B cell (primary cell): Measurements from ENCODE around the gene AK1.

Experiments used
- CTCF ChIP-seq: fragments of 200-600 bp; IDR thresholded peaks from one replicate; pipeline ENCODE4 v1.8.0; 2022; ENCODE audit warnings: antibody characterized with exemption, mild to moderate bottlenecking
- EZH2 ChIP-seq: IDR thresholded peaks from 2 replicates; pipeline ENCODE4 v1.6.1; 2012; ENCODE audit warnings: borderline replicate concordance, low read depth, mild to moderate bottlenecking, moderate library complexity, low read length; ENCODE audit not compliant: insufficient read depth, poor library complexity, severe bottlenecking

GRCh38 chr9:127898433-127899127 is 21.1 kb upstream of the AK1 start:
- TF ChIP-seq EZH2 (no peak), CTCF (no peak)
